B cell (primary cell): ENCODE results near the gene BMERB1. TPM values are rescaled to one million over a fixed set of nuclear protein-coding genes. Genes with fewer than 3 reads are reported as not detected.

ENCODE experiments used
- ATAC-seq: fragments of 200-7000 bp; cut with Tn5 transposase; one replicate; pipeline ENCODE4 v1.10.0; 2021; ENCODE audit warnings: low read depth, mild to moderate bottlenecking, moderate number of reproducible peaks, moderate library complexity
- CTCF ChIA-PET: fragments of 350-600 bp; sonication (Branson Sonifier 250); formaldehyde crosslinking; loops from one replicate; lab custom pipeline; 2021; ENCODE audit warnings: antibody characterized with exemption, inconsistent platforms; lab: Charles Lee
- POLR2A ChIA-PET: fragments of 350-600 bp; sonication (Branson Sonifier 250); formaldehyde crosslinking; loops from one replicate; lab custom pipeline; 2021; ENCODE audit warnings: antibody characterized with exemption; lab: Charles Lee
- DNase-seq: peaks from one replicate; pipeline ENCODE4 v3.0.0; 2013
- H2AFZ ChIP-seq: 2 replicates; pipeline ENCODE4 v1.6.1; 2012; ENCODE audit warnings: mild to moderate bottlenecking, low read depth, low read length; ENCODE audit not compliant: insufficient read depth, poor library complexity, severe bottlenecking
- H3K27ac ChIP-seq, 2 donors: 1 replicate in 1 of 2; 2 replicates in 1 of 2; pipeline ENCODE4 v1.5.1; 2012 to 2013; ENCODE audit warnings: low read length in 2 of 2, mild to moderate bottlenecking in 2 of 2, moderate library complexity in 1 of 2
- H3K27me3 ChIP-seq, 4 experiments: fragments of 200-600 bp in 1 of 4; sonication (generic) in 1 of 4; replicated peaks in 1 of 4; 1 replicate in 2 of 4; 2 replicates in 2 of 4; pipeline versions ENCODE4 v1.6.1 to v1.7.0; 2013 to 2016; ENCODE audit warnings: low read length in 3 of 4, mild to moderate bottlenecking in 2 of 4, mixed read lengths in 1 of 4, moderate library complexity in 1 of 4; ENCODE audit not compliant: insufficient read depth in 4 of 4, control insufficient read depth in 3 of 4; ENCODE audit errors: control extremely low read depth in 1 of 4
- H3K36me3 ChIP-seq, 2 experiments: replicated peaks in 1 of 2; 1 replicate in 1 of 2; 2 replicates in 1 of 2; pipeline versions ENCODE4 v1.6.1 to v1.7.1; 2013; ENCODE audit warnings: low read length in 1 of 2; ENCODE audit not compliant: insufficient read depth in 2 of 2, control insufficient read depth in 1 of 2; ENCODE audit errors: control extremely low read depth in 1 of 2, extremely low read depth in 1 of 2
- H3K4me1 ChIP-seq, 2 donors: fragments of 200-600 bp in 1 of 2; sonication (generic) in 1 of 2; 1 replicate in 1 of 2; 2 replicates in 1 of 2; pipeline versions ENCODE4 v1.5.1 to v1.6.1; 2013 to 2017; ENCODE audit warnings: low read length in 2 of 2; ENCODE audit not compliant: control insufficient read depth in 2 of 2, insufficient read depth in 2 of 2
- H3K4me2 ChIP-seq: replicated peaks from 2 replicates; pipeline ENCODE3; 2012; ENCODE audit warnings: mild to moderate bottlenecking, low read depth, low read length; ENCODE audit not compliant: poor library complexity, severe bottlenecking
- H3K4me3 ChIP-seq, 5 experiments: fragments of 200-600 bp in 1 of 5; sonication (generic) in 1 of 5; 1 replicate in 3 of 5; 2 replicates in 2 of 5; pipeline versions ENCODE4 v1.5.1 to v1.7.0; 2011 to 2016; ENCODE audit warnings: low read length in 4 of 5, mild to moderate bottlenecking in 4 of 5, low read depth in 2 of 5, control low read depth in 1 of 5, moderate library complexity in 1 of 5; ENCODE audit not compliant: insufficient read depth in 1 of 5; ENCODE audit errors: control extremely low read depth in 1 of 5, extremely low read depth in 1 of 5
- H3K79me2 ChIP-seq: fragments of 200-600 bp; sonication (generic); one replicate; pipeline ENCODE4 v1.6.0; 2016; ENCODE audit warnings: low read length; ENCODE audit not compliant: control insufficient read depth, insufficient read depth
- H3K9ac ChIP-seq: fragments of 200-600 bp; sonication (generic); 2 replicates; pipeline ENCODE4 v1.6.1; 2017; ENCODE audit warnings: mild to moderate bottlenecking, low read length, moderate library complexity
- H3K9me3 ChIP-seq, 3 donors: one replicate each; pipeline versions ENCODE4 v1.6.1 to v1.7.1; 2013; ENCODE audit warnings: low read length in 2 of 3; ENCODE audit not compliant: control insufficient read depth in 2 of 3, insufficient read depth in 1 of 3; ENCODE audit errors: control extremely low read depth in 1 of 3
- H4K20me1 ChIP-seq: 2 replicates; pipeline ENCODE4 v1.6.0; 2012; ENCODE audit warnings: mild to moderate bottlenecking, low read length; ENCODE audit not compliant: insufficient read depth, control insufficient read depth, poor library complexity, severe bottlenecking
- H3K27ac Mint-ChIP-seq: one replicate; pipeline ENCODE4 v1.8.0; 2021; ENCODE audit warnings: mixed read lengths
- H3K27me3 Mint-ChIP-seq: one replicate; pipeline ENCODE4 v1.8.0; 2021; ENCODE audit warnings: mixed read lengths
- H3K4me1 Mint-ChIP-seq: one replicate; pipeline ENCODE4 v1.8.0; 2021; ENCODE audit warnings: mixed read lengths
- H3K4me3 Mint-ChIP-seq: one replicate; pipeline ENCODE4 v1.8.0; 2021; ENCODE audit warnings: mixed read lengths
- H3K9me3 Mint-ChIP-seq: one replicate; pipeline ENCODE4 v1.8.0; 2022; ENCODE audit warnings: mixed read lengths; ENCODE audit not compliant: insufficient read depth
- CTCF ChIP-seq: fragments of 200-600 bp; IDR thresholded peaks from one replicate; pipeline ENCODE4 v1.8.0; 2022; ENCODE audit warnings: antibody characterized with exemption, mild to moderate bottlenecking
- EZH2 ChIP-seq: IDR thresholded peaks from 2 replicates; pipeline ENCODE4 v1.6.1; 2012; ENCODE audit warnings: borderline replicate concordance, low read depth, mild to moderate bottlenecking, moderate library complexity, low read length; ENCODE audit not compliant: insufficient read depth, poor library complexity, severe bottlenecking
- WGBS: methylation state at CpG from one replicate; pipeline ENCODE4 v1.1.5; 2013; ENCODE audit warnings: missing lambda C conversion rate; ENCODE audit not compliant: insufficient coverage; 5-methylcytosine and 5-hydroxymethylcytosine counted together
- intact Hi-C: fragments of 100-400 bp; cut with micrococcal nuclease; formaldehyde crosslinking; loops from one replicate; pipeline ENCODE4 v1.10.0; 2022
- polyA plus RNA-seq: library from polyadenylated mRNA; depleted of rRNA; stranded (reverse); fragments of >200 nt; gene quantifications from 2 replicates; pipeline ENCODE4 v1.2.3, GENCODE V29; 2012
- total RNA-seq, 2 donors: library from RNA; stranded (reverse); fragments of 120-200 nt in 1 of 2; gene quantifications; 1 replicate in 1 of 2; 2 replicates in 1 of 2; pipeline versions ENCODE4 v1.2.3 to v1.2.4, GENCODE V29; 2013 to 2022

Gene BMERB1
- total and polyA plus RNA-seq, 2 donors (not counting 1 experiment from before 2014, with no cell fraction given), result 2.2 to 11.2 TPM

GRCh38 chr16:15574614-15574948 is 140.2 kb downstream of the BMERB1 start:
- peaks cover 13% of the 10 kb centered on the region for H3K9me3 Mint-ChIP-seq
- H3K9me3 ChIP-seq, result peaks cover 0 to 15% (median 0%) of the 10 kb centered on the region in 3 donors
- no peaks in the 10 kb centered on the region for H4K20me1 ChIP-seq
- no peak overlapping the region for H3K4me3 Mint-ChIP-seq
- WGBS, result 98% methylated on average over 9 of the region's 10 CpGs
- intact Hi-C loops, result no loop called here
- no peaks in the 10 kb centered on the region for H3K27me3 ChIP-seq
- no peak overlapping the region for H2AFZ ChIP-seq
- peaks cover 7% of the 10 kb centered on the region for H3K4me1 Mint-ChIP-seq
- H3K27me3 Mint-ChIP-seq, result no peaks in the 10 kb centered on the region
- DNase-seq (no peak), ATAC-seq (no peak)
- no peak overlapping the region for H3K9ac ChIP-seq
- H3K27ac ChIP-seq, result no peak overlapping the region
- no peak overlapping the region for H3K27ac Mint-ChIP-seq
- H3K4me2 ChIP-seq, result no peak overlapping the region
- H3K4me1 ChIP-seq, result no peaks in the 10 kb centered on the region
- no peaks in the 10 kb centered on the region for H3K79me2 ChIP-seq
- no peaks in the 10 kb centered on the region for H3K36me3 ChIP-seq
- ChIA-PET POLR2A (no interaction called here), CTCF (no interaction called here)
- TF ChIP-seq EZH2, result no peak
- TF ChIP-seq CTCF, result no peak
- H3K4me3 ChIP-seq, result no peak overlapping the region

- no peaks in the 10 kb centered on the region for H3K27me3 ChIP-seq
- Mint-ChIP-seq H3K9me3 (peaks cover 13% of the 10 kb centered on the region), H3K27me3 (no peaks in the 10 kb centered on the region), H3K27ac (no peak overlapping the region), H3K4me3 (no peak overlapping the region), H3K4me1 (peaks cover 7% of the 10 kb centered on the region)
- H2AFZ ChIP-seq, result no peak overlapping the region
- no peaks in the 10 kb centered on the region for H3K79me2 ChIP-seq
- H3K36me3 ChIP-seq, result no peaks in the 10 kb centered on the region
- intact Hi-C loops, result no loop called here
- no peak overlapping the region for H3K4me3 ChIP-seq
- DNase-seq (no peak), ATAC-seq (no peak)
- peaks cover 0 to 15% (median 0%) of the 10 kb centered on the region in 3 donors for H3K9me3 ChIP-seq
- ChIA-PET POLR2A (no interaction called here), CTCF (no interaction called here)
- TF ChIP-seq EZH2 (no peak), CTCF (no peak)
- no peaks in the 10 kb centered on the region for H4K20me1 ChIP-seq
- H3K4me1 ChIP-seq, result no peaks in the 10 kb centered on the region
- H3K27ac ChIP-seq, result no peak overlapping the region
- no peak overlapping the region for H3K9ac ChIP-seq
- 100% methylated on average over 1 of the region's 4 CpGs for whole genome bisulfite sequencing
- no peak overlapping the region for H3K4me2 ChIP-seq
These were observed 141.1 kb downstream of the BMERB1 start for GRCh38 chr16:15575293-15576049.
